Liver (tissue), 3 donors: ENCODE results near the gene ADAP1.

Experiments used
- TAF1 ChIP-seq: conservative IDR thresholded peaks from 2 replicates; pipeline ENCODE4 v1.6.1; 2016; ENCODE audit warnings: antibody characterized with exemption, mild to moderate bottlenecking
- ZBTB33 ChIP-seq: IDR thresholded peaks from 2 replicates; pipeline ENCODE4 v1.6.1; 2016; ENCODE audit warnings: antibody characterized with exemption
- TF ChIP-seq, protein P1 (sequence below): fragments of 150-350 bp; IDR thresholded peaks from 2 replicates; pipeline ENCODE4 v1.5.1; 2017; ENCODE audit warnings: improper control_type of control experiment, low read depth, low read length; ENCODE audit not compliant: missing input control
- donor health status: healthy.
- donor health status: healthy.

GRCh38 chr7:958221-959200, 4.0 kb upstream of the ADAP1 start:
- TF ChIP-seq TAF1: no peak
- TF ChIP-seq, protein P1, sequence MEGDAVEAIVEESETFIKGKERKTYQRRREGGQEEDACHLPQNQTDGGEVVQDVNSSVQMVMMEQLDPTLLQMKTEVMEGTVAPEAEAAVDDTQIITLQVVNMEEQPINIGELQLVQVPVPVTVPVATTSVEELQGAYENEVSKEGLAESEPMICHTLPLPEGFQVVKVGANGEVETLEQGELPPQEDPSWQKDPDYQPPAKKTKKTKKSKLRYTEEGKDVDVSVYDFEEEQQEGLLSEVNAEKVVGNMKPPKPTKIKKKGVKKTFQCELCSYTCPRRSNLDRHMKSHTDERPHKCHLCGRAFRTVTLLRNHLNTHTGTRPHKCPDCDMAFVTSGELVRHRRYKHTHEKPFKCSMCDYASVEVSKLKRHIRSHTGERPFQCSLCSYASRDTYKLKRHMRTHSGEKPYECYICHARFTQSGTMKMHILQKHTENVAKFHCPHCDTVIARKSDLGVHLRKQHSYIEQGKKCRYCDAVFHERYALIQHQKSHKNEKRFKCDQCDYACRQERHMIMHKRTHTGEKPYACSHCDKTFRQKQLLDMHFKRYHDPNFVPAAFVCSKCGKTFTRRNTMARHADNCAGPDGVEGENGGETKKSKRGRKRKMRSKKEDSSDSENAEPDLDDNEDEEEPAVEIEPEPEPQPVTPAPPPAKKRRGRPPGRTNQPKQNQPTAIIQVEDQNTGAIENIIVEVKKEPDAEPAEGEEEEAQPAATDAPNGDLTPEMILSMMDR: no peak
- no peak for TF ChIP-seq ZBTB33
